Jurkat, Clone E6-1 (cell line): ENCODE measurements around the gene SLC17A8.
"Not testable (repeated sequence)": the region's sequence is repeated elsewhere in the genome, so short reads cannot be mapped to it uniquely, and the experiment has no call there.

Experiments
- DNase-seq: peaks from one replicate; pipeline ENCODE4 v3.0.0-alpha.2; 2011; ENCODE audit warnings: low read depth, low spot score
- H3K4me3 ChIP-seq: 2 replicates; pipeline ENCODE4 v1.5.1; 2011; ENCODE audit warnings: mild to moderate bottlenecking, low read length, control low read depth, moderate library complexity

Gene SLC17A8

DNA sequence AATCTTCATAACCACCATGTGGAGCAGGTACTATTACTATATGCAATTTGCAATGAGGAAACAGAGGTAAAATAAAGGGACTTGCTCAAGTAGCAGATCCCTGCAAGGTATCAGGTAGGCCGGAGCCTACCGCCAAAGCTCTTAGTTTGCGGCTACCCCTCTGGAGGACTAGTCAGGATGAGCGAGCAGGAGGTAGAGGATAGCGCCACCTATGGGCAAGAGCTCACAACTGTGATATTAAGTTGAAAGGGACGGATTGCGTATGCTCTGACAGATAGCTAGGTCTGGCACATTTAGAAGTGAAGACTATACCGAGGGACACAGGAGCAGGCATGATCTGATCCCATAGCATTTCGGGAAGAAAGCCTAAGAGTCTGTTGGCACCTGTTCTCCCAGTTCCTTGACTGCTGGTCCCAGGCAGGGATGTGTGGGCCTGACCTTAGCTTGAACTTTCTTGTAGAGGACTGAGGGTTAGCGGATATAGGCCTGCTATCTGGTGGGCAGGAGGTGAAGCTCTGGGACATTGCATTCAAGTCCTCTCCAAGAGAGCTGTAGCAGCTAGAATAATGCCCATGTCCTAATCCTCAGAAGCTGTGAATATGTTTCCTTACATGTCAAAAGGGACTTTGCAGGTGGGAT lies 48.0 kb downstream of the SLC17A8 start:
- no peak overlapping the region for H3K4me3 ChIP-seq
- DNase-seq = peak; percentile 60

DNA sequence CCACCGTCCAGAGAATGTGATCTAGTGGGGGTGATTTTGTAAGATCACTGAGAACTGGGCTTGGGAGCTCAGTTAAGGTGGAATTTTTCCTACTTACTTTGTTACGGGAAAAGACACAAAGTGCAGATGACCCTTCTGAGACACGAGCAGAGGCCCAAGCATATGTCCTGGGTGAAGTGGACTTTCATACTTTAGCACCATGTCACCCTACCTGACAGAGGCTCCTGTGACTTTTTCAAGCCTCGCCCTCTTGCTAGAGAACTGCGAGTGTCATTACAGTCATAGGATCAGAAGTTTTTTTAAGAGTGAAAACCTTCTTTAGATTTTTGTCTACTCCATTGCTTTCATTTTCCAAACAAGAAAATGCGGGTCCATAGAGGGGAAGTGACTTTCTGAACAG lies 56.1 kb downstream of the SLC17A8 start:
- H3K4me3 ChIP-seq = no peak overlapping the region
- no peak for DNase-seq

DNA sequence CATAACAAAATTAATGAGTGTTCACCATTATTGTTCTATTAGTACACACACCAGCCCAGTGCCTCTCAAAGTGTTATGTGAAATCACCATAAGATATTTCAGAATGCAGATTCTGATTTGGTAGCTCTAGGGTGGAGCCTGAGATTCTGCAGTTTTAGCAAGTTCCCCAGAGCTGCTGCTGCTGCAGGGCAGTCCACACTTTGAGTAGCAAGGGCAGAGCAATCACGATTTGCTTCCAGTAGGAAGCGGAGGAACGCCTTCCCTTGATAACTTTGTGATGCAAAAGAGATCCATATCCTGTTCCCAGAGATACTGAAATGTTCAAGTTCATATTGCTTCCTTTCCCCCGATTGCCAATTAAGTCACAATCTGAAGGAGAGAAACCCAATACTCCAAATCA lies 57.9 kb downstream of the SLC17A8 start:
- no peak overlapping the region for H3K4me3 ChIP-seq
- no peak for DNase-seq

DNA sequence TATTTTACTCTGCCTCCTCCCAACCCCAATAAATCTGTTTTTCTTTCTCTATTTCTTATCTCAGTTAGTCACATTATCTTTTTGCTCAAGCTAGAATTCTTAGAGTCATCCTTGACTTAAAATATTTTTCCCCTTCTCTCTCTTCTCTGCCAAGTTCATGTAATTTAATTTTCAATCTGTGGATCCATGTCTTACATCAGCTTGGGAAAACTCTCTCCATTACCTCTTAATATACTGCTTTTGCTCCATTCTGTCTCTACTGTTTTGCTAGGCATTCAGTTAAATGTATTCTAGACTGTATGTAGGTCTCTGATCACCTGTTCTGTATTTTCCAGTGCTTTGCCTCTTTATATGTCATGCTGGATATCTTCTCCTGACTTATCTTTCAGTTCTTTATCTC lies 65.8 kb downstream of the SLC17A8 start:
- H3K4me3 ChIP-seq = no peak overlapping the region
- no peak for DNase-seq

DNA sequence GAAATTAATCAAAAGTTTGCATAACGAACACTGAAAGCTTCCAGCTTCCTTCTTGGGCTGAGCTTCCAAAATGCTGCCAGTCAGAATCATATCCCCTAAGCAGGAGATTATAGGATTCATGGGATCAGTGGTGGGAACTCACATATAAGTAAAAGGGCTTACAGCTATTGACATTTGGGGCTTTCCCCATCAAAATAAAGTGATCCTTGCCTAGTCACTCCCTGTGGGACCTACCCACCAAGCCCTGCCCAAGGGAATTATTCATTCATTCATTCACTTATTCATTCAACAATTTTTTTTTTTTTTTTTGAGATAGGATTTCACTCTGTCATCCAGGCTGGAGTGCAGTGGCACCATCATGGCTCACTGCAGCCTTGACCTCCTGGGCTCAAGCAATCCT lies 69.3 kb downstream of the SLC17A8 start:
- no peak for DNase-seq
- H3K4me3 ChIP-seq = no peak overlapping the region

DNA sequence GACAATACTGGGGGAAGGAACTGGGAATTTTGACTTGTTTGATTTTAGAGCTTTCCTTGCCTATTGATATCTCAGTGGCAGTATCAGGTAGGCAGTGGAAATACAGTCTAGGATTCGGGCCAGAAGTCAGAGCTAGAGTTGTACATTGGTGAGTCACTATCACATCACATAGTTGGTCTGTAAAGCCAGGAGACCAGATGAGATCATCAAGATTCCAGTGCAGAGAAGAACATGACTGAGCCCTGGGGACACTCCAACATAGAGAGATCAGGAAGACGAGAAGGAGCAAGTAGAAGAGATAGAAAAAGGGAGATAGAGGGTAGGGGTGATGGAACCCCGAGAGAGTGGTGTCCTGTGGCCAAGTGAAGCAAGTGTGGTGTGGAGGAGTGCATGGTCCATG lies 70.2 kb downstream of the SLC17A8 start:
- DNase-seq = no peak
- no peak overlapping the region for H3K4me3 ChIP-seq

DNA sequence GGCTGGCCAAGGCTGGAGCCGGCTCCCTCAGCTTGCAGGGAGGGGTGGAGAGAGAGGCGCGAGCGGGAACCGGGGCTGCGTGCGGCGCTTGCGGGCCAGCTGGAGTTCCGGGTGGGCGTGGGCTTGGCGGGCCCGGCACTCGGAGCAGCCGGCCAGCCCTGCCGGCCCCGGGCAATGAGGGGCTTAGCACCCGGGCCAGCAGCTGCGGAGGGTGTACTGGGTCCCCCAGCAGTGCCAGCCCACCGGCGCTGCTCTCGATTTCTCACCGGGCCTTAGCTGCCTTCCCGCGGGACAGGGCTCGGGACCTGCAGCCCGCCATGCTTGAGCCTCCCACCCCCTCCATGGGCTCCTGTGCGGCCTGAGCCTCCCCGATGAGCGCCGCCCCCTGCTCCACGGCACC lies 73.4 kb downstream of the SLC17A8 start:
- DNase-seq, H3K4me3 ChIP-seq: not testable (repeated sequence)

DNA sequence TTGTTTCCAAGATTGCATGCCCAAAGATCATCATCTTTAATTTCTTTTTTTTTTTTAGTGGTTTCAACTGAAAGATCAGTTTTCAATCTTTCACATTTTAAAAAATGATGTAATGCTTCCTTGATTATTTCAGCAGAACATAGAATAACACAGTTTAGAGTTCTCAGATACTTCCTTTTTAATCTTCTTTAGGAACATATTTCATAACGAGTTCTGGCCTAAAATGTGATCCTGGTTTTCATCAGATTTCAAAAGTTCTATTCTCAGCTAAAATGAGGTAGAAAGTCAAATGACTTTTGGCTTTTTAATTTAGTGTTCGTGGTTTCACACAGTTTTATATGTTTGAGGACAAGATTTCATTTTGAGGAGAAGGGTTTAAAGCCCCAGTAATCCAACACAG lies 76.8 kb downstream of the SLC17A8 start:
- H3K4me3 ChIP-seq = no peak overlapping the region
- DNase-seq = no peak

DNA sequence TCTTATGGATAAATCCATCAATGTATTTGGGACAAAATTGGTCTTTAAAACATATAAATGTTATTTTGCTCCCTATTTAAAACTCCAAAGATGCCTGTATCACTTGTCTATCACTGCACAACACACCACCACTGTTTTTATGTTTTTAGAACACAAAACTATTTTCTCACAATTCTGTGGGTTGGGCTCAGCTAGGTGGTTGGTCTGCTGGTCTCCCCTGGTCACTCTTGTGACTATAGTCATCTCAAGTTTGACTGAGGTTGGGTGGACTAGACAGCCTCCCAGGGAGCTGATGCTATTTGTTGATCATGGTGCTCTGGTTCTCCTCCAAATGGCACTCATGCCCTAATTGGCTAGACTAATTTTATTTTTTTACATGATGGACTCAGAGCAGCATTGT lies 77.3 kb downstream of the SLC17A8 start:
- no peak for DNase-seq
- no peak overlapping the region for H3K4me3 ChIP-seq

DNA sequence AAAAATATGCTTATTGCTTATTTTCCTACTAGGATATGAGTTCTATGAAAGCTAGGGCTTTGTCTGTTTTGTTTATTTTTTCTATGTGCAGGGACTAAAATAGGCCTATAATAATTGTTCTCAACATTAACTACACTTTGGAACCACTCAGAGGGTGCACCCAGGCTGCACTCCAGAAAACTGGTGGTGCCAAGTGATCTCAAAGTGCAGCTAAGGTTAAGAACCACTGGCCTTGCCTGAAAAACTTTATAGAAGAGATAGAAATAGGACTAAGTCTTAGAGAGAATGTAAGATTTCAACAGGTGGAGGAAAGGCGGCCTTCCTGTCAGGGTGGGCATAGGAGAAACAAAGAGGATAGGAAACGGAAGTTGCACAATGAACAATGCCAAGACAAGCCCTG lies 79.1 kb downstream of the SLC17A8 start:
- H3K4me3 ChIP-seq = no peak overlapping the region
- no peak for DNase-seq

DNA sequence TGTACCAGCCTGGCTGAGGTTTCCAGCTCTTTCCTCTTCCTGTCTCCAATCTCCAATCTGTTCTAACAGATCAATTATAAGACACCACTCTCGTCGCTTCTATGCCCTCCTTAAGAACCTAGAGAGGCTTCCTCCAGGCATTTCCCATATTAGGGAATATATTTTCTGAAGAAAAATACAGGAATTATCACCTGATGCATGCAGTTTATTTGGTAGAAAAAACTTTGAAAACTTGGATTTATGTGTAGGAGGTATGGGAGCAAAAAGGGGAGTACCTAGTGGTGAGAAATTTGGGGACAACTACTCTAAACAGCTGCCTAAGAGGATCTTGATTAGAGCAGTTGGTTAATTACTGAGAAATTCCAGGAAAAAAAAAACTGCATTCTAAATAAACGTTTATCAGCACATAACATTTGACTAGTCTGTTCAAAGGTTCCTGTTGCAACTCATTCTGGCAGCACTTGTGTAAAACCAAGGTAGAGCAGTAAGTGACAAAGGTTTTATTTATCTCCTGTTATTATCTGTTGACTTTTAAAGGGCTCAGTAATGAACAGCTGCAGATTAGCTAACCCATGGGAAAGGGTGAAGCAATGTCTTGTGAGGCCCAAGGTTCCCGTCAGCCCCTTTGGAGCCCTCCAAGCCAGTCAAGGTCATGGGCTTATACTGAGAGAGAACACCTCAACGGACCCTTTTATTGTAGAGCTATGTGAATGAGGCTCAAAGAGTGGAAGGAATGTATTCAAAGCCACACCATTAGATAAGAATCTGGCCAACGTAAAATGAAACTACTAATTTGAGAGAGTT lies 80.4 kb downstream of the SLC17A8 start:
- no peak overlapping the region for H3K4me3 ChIP-seq
- DNase-seq = no peak

DNA sequence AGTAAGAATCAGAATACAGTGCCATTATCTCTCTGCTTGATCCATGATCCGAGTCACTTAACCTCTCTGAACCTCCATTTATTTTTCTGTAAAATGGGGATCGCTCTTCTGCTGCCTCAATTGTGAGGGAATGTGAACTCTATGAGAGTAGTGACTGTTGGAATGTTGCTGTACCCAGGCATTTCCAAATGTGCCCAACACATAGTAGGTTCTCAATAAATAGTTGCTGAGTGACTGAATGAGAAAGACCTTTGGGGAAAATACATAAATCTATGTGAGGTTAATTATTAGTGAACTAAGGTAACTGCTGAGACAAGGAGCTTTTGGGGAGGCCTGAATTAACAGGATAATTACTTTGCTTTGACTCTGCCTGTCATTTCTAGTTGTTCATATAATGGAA lies 82.9 kb downstream of the SLC17A8 start:
- DNase-seq = no peak
- H3K4me3 ChIP-seq = no peak overlapping the region

DNA sequence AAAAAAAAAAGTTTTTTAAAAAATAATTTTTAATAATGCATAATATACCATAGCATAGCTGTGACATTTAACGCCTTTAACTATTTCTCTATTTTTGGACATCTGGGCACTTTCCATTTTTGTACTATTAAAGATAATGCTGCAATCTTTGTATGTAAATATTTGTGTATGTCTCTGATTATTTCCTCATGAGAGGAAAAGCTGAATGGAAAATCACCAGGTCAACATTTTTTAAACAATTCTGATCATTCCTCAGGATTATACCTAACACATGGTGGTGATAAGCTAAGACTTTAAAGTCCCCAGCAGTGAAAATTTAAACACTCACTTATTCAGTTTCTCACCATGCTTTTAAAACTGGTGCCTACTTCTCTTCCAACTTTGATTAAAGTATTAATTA lies 85.5 kb downstream of the SLC17A8 start:
- H3K4me3 ChIP-seq = no peak overlapping the region
- DNase-seq = no peak

DNA sequence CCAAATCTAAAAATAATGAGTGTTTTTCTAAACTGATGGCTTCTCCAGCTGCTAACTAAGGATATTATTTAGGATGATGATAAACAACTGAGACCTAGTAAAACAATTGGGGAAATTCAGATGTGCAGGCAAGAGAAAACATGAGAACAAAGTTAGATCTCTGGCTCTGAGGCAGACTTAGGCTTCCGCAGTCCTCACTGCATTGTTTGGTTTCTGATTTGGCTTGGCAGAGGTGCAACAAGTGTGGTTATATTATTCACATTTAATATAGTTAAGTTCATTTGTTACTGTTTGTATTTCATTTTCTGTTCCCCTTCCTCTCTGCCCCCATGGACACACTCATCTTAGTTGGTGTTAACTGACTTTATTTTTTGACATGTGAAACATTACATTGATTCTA lies 86.6 kb downstream of the SLC17A8 start:
- no peak overlapping the region for H3K4me3 ChIP-seq
- DNase-seq = no peak

DNA sequence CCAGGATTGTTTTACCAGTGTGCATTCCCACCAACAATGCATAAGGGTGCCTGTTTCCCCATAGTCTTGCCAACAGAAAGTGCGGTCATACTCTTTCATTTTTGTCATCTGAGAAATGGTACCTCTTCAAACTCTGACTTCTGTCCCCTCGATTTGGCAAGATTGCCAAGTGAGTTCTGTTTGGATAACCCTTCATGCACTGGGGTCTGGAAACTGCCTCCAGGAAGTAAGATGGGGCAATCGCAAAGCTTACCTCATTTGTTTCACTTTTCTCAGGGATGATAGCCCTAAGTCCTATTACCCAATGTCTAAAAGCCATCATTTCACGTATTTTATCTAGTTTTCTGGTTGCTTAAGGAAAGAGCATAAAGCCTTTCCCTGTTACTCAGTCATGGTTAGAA lies 88.2 kb downstream of the SLC17A8 start:
- DNase-seq = no peak

DNA sequence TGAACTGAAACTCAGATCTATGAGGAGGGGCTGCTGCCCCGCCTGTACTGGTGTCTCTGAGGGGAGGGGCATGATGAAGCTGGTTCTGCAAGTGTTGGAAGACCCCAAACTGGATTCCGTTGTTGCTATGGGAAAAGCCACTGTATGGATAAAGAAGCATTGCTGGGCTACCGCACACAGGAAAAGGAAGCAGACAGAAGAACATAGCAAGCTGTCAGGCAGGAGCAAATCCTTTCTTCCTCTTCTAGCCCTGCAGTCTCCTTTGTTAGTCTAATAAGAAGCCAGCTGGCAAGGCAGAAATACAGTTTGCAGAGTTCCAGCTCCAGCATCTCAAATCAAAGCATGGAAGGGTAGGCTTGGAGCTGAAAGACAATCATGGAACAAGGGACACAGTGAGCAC lies 90.5 kb downstream of the SLC17A8 start:
- H3K4me3 ChIP-seq = no peak overlapping the region
- DNase-seq = no peak

More for the DNA sequence above, 88.2 kb downstream of the SLC17A8 start:
- H3K4me3 ChIP-seq = no peak overlapping the region

DNA sequence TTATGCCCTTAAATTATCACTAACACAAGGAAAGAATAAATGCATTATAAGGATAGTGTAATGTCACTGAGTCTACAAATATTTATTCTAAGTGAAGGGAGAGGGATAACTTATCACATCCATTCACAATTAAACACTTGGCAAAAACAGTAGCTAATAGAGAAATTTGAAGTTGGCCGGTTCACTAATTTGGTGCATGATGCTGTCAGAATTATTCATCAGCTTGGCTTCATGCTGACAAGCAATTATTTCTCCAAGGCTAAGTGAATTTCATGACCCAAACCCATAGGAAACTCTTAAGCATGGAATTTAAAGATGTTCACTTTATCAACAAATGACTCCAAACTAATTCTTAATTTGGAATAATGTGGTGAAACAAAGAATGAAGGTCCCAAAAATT lies 91.8 kb downstream of the SLC17A8 start:
- H3K4me3 ChIP-seq = no peak overlapping the region
- DNase-seq = no peak

DNA sequence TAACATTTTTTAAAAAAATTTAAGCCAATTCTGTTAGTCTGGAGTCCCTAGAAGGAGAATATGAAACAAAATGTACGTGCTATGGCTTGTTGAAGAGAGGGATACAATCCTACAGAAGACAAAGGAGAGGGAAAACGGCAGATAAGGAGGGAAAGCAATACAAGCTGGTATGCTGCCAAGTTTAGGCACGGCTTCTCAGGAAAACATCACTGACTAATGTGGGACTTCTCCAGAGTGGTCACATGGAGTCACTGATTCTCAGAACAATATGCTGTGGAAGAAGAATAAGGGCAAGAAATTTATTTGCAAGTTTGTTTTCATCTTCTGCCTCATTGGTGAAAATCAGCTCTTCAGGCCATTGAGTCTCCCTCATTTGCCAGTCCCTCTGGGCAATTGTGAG lies 93.9 kb downstream of the SLC17A8 start:
- DNase-seq = no peak
- no peak overlapping the region for H3K4me3 ChIP-seq

DNA sequence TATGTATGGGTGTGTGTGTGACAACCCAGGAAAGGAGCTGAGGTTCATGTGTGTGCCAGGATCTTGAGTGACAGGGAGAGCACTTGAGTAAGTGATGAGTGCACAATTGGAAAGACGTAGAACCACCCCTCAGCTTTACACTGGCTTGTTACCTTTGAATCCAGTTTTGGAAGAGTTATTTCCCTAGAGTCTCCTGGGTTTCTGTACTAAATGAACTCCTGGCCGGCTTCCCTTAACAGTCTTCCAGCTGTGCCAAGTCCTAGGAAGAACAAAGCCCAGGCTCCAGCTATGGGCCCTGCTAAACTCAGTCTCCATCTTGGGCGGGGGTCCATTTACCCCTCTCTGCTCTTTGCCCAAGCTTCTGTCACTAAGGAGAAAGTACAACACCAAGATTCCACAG lies 97.1 kb downstream of the SLC17A8 start:
- no peak overlapping the region for H3K4me3 ChIP-seq
- no peak for DNase-seq

DNA sequence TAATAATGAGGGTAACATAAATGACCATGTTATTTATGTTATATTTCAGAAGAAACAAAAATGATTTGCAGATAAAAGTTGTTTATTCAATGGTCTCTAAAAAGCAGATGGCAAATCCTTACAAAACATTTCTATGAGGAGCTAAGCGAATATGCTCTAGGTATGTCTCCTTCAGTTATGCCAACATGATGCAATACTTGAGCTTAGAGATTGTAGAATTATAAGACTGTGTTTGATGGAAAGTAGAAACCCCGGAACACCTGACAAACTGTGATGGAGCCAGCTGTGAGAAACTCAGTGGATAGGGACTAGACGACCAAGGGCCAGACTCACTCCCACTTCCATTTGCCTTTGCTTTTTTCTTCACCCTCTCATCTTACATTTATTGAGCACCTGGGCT lies 99.0 kb downstream of the SLC17A8 start:
- DNase-seq = no peak
- no peak overlapping the region for H3K4me3 ChIP-seq

DNA sequence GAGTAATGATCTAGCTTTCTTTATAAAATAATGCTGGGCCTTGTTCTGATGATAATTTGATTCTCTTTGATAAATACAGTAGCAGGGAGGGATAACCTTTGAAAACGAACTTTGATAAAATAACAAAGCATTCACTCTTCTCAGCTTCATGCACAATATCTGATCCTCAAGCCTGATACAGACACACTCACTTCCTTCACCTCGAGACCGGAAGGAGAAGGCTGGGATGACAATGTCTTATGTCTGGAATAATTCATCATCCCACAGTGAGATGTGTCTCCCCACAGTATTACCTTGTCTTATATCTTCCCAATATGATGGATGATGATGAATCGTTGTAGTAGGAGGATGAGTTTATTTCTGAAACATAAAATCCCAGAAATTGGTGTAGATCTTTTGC lies 101.3 kb downstream of the SLC17A8 start:
- no peak for DNase-seq
- no peak overlapping the region for H3K4me3 ChIP-seq
